HG02623 (cell line): ENCODE results near the gene SPACA4.
"Not testable (repeated sequence)": the region's sequence is repeated elsewhere in the genome, so short reads cannot be mapped to it uniquely, and the experiment has no call there.

Experiments used
- ATAC-seq: cut with Tn5 transposase; IDR thresholded peaks from one replicate; pipeline ENCODE4 v1.9.1; 2021; ENCODE audit warnings: moderate library complexity; ENCODE audit not compliant: unreplicated experiment

SPACA4 gene

GRCh38 chr19:48606463-48607358, at the start of gene SPACA4:
Gene SPACA4, plus strand, starts transcription at chr19:48606742. Its CDS starts 237 bp downstream, at chr19:48606979.
- no peak for ATAC-seq

GRCh38 chr19:48556825-48557224, 49.7 kb upstream of the SPACA4 start:
- no peak for ATAC-seq

- no peak for ATAC-seq
Measured at GRCh38 chr19:48558018-48558684, 48.4 kb upstream of the SPACA4 start.

GRCh38 chr19:48560095-48560530, 46.4 kb upstream of the SPACA4 start:
- ATAC-seq, result no peak

GRCh38 chr19:48561412-48561811, 45.1 kb upstream of the SPACA4 start:
- no peak for ATAC-seq

GRCh38 chr19:48565090-48565489, 41.5 kb upstream of the SPACA4 start:
- no peak for ATAC-seq

- no peak for ATAC-seq
Measured at GRCh38 chr19:48568345-48568886, 38.1 kb upstream of the SPACA4 start.

- ATAC-seq, result no peak
Measured at GRCh38 chr19:48569814-48570213, 36.7 kb upstream of the SPACA4 start.

- no peak for ATAC-seq
Measured at GRCh38 chr19:48571378-48572162, 35.0 kb upstream of the SPACA4 start.

GRCh38 chr19:48573163-48573505, 33.4 kb upstream of the SPACA4 start:
- ATAC-seq, result no peak

- ATAC-seq, result no peak
Measured at GRCh38 chr19:48575931-48576622, 30.5 kb upstream of the SPACA4 start.

GRCh38 chr19:48577908-48578307, 28.6 kb upstream of the SPACA4 start:
- ATAC-seq, result not testable (repeated sequence)

- ATAC-seq, result no peak
Measured at GRCh38 chr19:48578891-48579290, 27.7 kb upstream of the SPACA4 start.

- ATAC-seq, result no peak
Measured at GRCh38 chr19:48582168-48582567, 24.4 kb upstream of the SPACA4 start.

GRCh38 chr19:48587387-48587786, 19.2 kb upstream of the SPACA4 start:
- ATAC-seq, result no peak

GRCh38 chr19:48588670-48589401, 17.7 kb upstream of the SPACA4 start:
- no peak for ATAC-seq

GRCh38 chr19:48591021-48591420, 15.5 kb upstream of the SPACA4 start:
- ATAC-seq, result no peak

- no peak for ATAC-seq
Measured at GRCh38 chr19:48595171-48595570, 11.4 kb upstream of the SPACA4 start.

- ATAC-seq, result no peak
Measured at GRCh38 chr19:48595833-48596232, 10.7 kb upstream of the SPACA4 start.

GRCh38 chr19:48596237-48596636, 10.3 kb upstream of the SPACA4 start:
- ATAC-seq, result no peak
